A673 (cell line): Measurements from ENCODE around the gene LYRM4.

ENCODE experiments used
- EZH2 ChIP-seq: fragments of 200-600 bp; sonication (generic); IDR thresholded peaks from 2 replicates; pipeline ENCODE4 v1.6.1; 2017; ENCODE audit warnings: borderline replicate concordance, low read depth, mild to moderate bottlenecking, mixed read lengths, antibody characterized with exemption, low read length; ENCODE audit not compliant: poor library complexity, severe bottlenecking
- TF ChIP-seq, protein P1 (sequence below): fragments of 300-800, 200-600 bp; sonication (generic); conservative IDR thresholded peaks from 2 replicates; pipeline ENCODE4 v1.5.1; 2017; ENCODE audit warnings: low read depth, mild to moderate bottlenecking, antibody characterized with exemption, low read length, moderate library complexity, mixed read lengths

DNA sequence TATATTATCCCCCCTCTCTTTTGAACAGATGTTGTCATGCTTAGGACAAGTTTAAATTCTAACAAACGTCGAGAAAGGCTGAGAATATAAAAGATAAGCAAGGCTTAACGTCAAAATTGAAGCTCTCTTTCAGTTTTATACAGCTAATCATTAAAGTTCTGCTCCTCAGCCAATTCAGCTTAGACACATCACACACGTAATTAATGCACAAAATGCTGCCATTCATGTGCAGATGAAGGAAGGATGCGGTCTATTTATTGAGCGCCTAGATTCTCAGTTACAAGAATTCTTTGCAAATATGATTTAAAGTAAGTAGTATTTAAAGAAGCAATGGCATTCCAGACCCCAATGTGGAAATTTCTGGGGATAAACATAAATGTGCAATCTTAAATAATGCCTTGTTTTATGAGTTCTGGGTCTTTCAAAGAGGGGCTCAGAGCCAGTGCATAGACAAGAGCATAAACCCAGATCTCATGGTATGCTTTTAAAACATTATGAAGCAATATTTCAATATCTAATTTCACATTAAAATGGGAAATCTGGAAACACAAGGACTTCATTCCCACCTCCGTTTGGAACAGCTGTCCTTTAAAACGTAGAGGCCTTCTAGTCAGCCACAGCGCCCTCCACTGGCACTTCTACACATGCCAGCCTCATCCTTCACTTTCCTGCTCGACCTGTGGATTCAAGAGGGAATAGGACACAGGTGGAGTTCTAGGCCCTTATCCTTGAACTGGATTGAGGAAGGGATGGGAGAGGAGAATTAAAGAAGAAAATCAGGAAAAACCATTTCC is 85.8 kb downstream of the LYRM4 start:
- TF ChIP-seq, protein P1, sequence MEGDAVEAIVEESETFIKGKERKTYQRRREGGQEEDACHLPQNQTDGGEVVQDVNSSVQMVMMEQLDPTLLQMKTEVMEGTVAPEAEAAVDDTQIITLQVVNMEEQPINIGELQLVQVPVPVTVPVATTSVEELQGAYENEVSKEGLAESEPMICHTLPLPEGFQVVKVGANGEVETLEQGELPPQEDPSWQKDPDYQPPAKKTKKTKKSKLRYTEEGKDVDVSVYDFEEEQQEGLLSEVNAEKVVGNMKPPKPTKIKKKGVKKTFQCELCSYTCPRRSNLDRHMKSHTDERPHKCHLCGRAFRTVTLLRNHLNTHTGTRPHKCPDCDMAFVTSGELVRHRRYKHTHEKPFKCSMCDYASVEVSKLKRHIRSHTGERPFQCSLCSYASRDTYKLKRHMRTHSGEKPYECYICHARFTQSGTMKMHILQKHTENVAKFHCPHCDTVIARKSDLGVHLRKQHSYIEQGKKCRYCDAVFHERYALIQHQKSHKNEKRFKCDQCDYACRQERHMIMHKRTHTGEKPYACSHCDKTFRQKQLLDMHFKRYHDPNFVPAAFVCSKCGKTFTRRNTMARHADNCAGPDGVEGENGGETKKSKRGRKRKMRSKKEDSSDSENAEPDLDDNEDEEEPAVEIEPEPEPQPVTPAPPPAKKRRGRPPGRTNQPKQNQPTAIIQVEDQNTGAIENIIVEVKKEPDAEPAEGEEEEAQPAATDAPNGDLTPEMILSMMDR: peak; percentile 90
- no peak for TF ChIP-seq EZH2
